H1 (cell line): ENCODE results near the gene AAR2.

Experiments
- EZH2 ChIP-seq: fragments of 200-600 bp; sonication (generic); IDR thresholded peaks from 2 replicates; pipeline ENCODE4 v1.7.1; 2012; ENCODE audit warnings: low read depth, mild to moderate bottlenecking, moderate library complexity, low read length, inconsistent platforms; ENCODE audit not compliant: severe bottlenecking
- SP1 ChIP-seq: IDR thresholded peaks from 2 replicates; pipeline ENCODE4 v1.6.1; 2011; ENCODE audit warnings: low read depth, low read length
- TF ChIP-seq, protein P1 (sequence below), 3 experiments: IDR thresholded peaks; 1 replicate in 2 of 3; 2 replicates in 1 of 3; pipeline versions ENCODE4 v1.5.1 to v1.6.1; 2011; ENCODE audit warnings: low read length in 3 of 3, mild to moderate bottlenecking in 3 of 3, inconsistent platforms in 2 of 3, low read depth in 1 of 3, moderate library complexity in 1 of 3; ENCODE audit not compliant: insufficient read depth in 1 of 3; ENCODE audit errors: control extremely low read depth in 1 of 3

- TF ChIP-seq, protein P1, sequence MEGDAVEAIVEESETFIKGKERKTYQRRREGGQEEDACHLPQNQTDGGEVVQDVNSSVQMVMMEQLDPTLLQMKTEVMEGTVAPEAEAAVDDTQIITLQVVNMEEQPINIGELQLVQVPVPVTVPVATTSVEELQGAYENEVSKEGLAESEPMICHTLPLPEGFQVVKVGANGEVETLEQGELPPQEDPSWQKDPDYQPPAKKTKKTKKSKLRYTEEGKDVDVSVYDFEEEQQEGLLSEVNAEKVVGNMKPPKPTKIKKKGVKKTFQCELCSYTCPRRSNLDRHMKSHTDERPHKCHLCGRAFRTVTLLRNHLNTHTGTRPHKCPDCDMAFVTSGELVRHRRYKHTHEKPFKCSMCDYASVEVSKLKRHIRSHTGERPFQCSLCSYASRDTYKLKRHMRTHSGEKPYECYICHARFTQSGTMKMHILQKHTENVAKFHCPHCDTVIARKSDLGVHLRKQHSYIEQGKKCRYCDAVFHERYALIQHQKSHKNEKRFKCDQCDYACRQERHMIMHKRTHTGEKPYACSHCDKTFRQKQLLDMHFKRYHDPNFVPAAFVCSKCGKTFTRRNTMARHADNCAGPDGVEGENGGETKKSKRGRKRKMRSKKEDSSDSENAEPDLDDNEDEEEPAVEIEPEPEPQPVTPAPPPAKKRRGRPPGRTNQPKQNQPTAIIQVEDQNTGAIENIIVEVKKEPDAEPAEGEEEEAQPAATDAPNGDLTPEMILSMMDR (IDR thresholded peaks at IDR 0.05; ENCODE audit: control extremely low read depth in 1 of 3, insufficient read depth in 1 of 3, low read depth in 1 of 3, low read length in 3 of 3), result no peak
- no peak for TF ChIP-seq EZH2
- TF ChIP-seq SP1, result no peak
Observed at GRCh38 chr20:36213362-36213761, 22.9 kb upstream of the AAR2 start.
